Ecto neural progenitor cell (in vitro differentiated cells): ENCODE data around the gene MUC6.
"Not testable (repeated sequence)": the region's sequence is repeated elsewhere in the genome, so short reads cannot be mapped to it uniquely, and the experiment has no call there.

ENCODE experiments used
- DNase-seq: peaks from one replicate; pipeline ENCODE4 v3.0.0-alpha.2; 2018; ENCODE audit warnings: low spot score

Gene MUC6

GRCh38 chr11:987671-988070, 48.8 kb downstream of the MUC6 start:
- DNase-seq = no peak

- no peak for DNase-seq
Observed at GRCh38 chr11:986952-987305, 49.6 kb downstream of the MUC6 start.

- no peak for DNase-seq
Observed at GRCh38 chr11:986270-986951, 50.1 kb downstream of the MUC6 start.

GRCh38 chr11:985848-986247, 50.7 kb downstream of the MUC6 start:
- DNase-seq = no peak

- DNase-seq = no peak
Observed at GRCh38 chr11:985406-985805, 51.1 kb downstream of the MUC6 start.

GRCh38 chr11:984546-984945, 52.0 kb downstream of the MUC6 start:
- no peak for DNase-seq

- no peak for DNase-seq
Observed at GRCh38 chr11:981764-982163, 54.8 kb downstream of the MUC6 start.

GRCh38 chr11:980438-981357, 55.8 kb downstream of the MUC6 start:
- no peak for DNase-seq

- DNase-seq = no peak
Observed at GRCh38 chr11:978781-979180, 57.7 kb downstream of the MUC6 start.

- DNase-seq = no peak
Observed at GRCh38 chr11:977830-978720, 58.4 kb downstream of the MUC6 start.

GRCh38 chr11:976431-977160, 59.9 kb downstream of the MUC6 start:
- DNase-seq = no peak

GRCh38 chr11:975827-976226, 60.7 kb downstream of the MUC6 start:
- DNase-seq = peak; percentile 64

GRCh38 chr11:975376-975775, 61.1 kb downstream of the MUC6 start:
- DNase-seq = not testable (repeated sequence)

GRCh38 chr11:973237-973636, 63.3 kb downstream of the MUC6 start:
- no peak for DNase-seq

- DNase-seq = no peak
Observed at GRCh38 chr11:972523-973211, 63.9 kb downstream of the MUC6 start.

- no peak for DNase-seq
Observed at GRCh38 chr11:971731-972365, 64.7 kb downstream of the MUC6 start.

- no peak for DNase-seq
Observed at GRCh38 chr11:971092-971690, 65.3 kb downstream of the MUC6 start.

GRCh38 chr11:970319-970871, 66.1 kb downstream of the MUC6 start:
- DNase-seq = no peak

- DNase-seq = no peak
Observed at GRCh38 chr11:969651-970205, 66.8 kb downstream of the MUC6 start.

GRCh38 chr11:968822-969221, 67.7 kb downstream of the MUC6 start:
- DNase-seq = no peak
